Coronary artery (tissue), 2 donors: ENCODE measurements around the gene CIROP.

Experiments
- DNase-seq: peaks from one replicate; pipeline ENCODE4 v3.0.0-alpha.2; 2017; ENCODE audit warnings: low spot score
- H3K27ac ChIP-seq, 2 donors: fragments of 200-600 bp; sonication (generic); one replicate each; pipeline ENCODE4 v1.5.1; 2016 to 2019
- H3K4me3 ChIP-seq: fragments of 200-600 bp; sonication (generic); 2 replicates; pipeline ENCODE4 v1.5.1; 2016; ENCODE audit warnings: mild to moderate bottlenecking, moderate library complexity
- TF ChIP-seq, protein P1 (sequence below): fragments of 200-600 bp; sonication (generic); IDR thresholded peaks from one replicate; pipeline ENCODE4 v1.5.1; 2019; ENCODE audit warnings: antibody characterized with exemption

CIROP gene

DNA sequence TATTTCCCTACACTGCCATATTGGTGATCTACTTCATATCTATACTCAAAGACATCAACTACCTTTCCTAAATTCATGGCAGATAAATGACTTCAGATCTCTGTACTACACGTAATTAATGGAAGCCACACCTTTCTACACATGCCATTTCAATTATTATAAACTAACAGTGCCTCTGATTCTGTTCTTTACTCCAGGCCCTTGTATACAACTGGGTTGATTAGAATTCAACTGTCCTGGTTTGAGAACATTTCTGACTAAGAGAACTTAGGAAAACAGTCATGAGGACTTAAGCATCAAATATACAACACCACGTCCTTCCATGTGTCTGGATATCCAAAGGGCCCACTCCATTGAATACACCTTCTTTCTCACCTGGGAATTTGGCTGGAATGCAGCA lies 11.7 kb downstream of the CIROP start:
- TF ChIP-seq, protein P1, sequence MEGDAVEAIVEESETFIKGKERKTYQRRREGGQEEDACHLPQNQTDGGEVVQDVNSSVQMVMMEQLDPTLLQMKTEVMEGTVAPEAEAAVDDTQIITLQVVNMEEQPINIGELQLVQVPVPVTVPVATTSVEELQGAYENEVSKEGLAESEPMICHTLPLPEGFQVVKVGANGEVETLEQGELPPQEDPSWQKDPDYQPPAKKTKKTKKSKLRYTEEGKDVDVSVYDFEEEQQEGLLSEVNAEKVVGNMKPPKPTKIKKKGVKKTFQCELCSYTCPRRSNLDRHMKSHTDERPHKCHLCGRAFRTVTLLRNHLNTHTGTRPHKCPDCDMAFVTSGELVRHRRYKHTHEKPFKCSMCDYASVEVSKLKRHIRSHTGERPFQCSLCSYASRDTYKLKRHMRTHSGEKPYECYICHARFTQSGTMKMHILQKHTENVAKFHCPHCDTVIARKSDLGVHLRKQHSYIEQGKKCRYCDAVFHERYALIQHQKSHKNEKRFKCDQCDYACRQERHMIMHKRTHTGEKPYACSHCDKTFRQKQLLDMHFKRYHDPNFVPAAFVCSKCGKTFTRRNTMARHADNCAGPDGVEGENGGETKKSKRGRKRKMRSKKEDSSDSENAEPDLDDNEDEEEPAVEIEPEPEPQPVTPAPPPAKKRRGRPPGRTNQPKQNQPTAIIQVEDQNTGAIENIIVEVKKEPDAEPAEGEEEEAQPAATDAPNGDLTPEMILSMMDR = no peak
- no peak for DNase-seq
- Histone ChIP-seq H3K27ac (no peak overlapping the region), H3K4me3 (peak overlapping the region; percentile 88)

GRCh38 chr14:23091294-23092225 lies 13.2 kb downstream of the CIROP start:
- Histone ChIP-seq H3K4me3 (no peak overlapping the region), H3K27ac (no peak overlapping the region)
- no peak for DNase-seq
- TF ChIP-seq, protein P1 = no peak

DNA sequence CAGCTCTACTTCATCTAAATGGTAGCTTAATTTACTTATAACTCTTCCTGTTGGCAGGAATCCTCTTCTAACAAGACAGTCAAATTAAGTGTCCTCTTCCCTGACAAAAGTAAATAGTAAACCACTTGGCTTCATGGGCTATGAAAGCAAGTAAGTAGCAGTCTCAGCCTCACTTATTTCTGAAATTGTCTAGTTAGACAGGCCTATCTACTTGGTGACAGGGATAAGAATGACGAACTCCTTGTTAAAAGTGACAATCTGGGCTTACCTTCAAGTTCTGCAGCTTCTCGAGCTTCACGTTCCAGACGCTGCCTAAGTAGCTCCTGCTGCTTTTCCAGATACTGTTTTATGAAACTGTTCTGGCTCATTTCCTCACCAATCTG lies 14.5 kb downstream of the CIROP start:
- TF ChIP-seq, protein P1 = no peak
- Histone ChIP-seq H3K27ac (no peak overlapping the region), H3K4me3 (no peak overlapping the region)
- DNase-seq = no peak

DNA sequence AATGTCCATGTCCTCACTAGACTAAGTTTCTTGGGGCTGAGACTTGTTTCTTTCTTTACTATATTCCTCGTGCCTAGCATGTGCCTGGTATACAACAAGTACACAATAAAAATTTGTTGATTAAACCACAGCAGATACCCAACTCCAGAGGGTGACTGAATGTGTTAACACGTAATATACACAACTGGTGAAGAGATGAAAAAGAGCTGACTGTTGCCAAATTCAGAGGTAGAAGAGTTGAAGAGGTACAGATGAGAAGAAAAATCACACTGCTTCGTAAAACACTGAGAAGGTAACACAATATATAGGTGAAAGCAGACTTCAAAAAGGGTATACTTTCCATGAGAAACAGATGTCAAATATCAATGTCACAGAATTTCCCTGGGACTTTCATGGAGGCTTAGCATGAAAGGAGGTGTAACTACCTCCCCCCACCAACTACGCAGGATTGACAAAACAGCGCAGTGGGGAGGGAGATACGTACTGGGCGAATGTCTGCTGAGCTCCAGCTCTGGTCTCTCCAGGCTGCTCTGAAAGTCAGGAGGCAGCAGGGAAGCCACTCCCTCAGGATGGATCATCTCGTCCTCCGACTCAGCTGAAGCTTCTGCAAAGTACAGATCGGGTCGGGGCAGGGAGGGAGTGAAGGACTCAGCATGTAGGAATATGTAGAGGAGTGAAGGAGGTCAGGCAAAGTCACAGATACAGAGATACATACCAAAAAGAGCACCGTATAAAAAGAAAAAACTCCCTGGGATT lies 15.1 kb downstream of the CIROP start:
- TF ChIP-seq, protein P1 = no peak
- no peak overlapping the region for H3K27ac ChIP-seq
- H3K4me3 ChIP-seq = no peak overlapping the region
- DNase-seq = no peak

GRCh38 chr14:23086565-23086964 lies 18.2 kb downstream of the CIROP start:
- Histone ChIP-seq H3K4me3 (no peak overlapping the region), H3K27ac (no peak overlapping the region)
- no peak for DNase-seq
- TF ChIP-seq, protein P1 = no peak

DNA sequence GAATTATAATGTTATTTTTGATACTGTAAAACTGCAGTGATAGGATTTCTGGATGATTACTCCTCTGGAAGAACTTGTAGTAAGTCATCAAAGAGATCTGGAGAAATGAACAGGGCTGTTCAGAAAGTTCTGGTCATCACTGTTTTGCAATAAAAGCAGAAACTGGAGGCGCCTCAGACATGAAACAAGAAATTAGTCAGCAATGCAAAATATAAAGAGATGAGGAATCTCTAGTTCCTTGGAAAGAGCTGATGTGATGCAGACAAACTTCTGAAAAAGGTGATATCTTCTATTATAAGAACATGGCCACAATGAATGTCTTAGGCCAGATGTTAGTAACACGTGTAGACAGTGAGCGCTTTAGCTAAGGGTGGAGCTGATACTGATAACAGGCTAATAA lies 19.3 kb downstream of the CIROP start:
- TF ChIP-seq, protein P1 = no peak
- no peak overlapping the region for H3K4me3 ChIP-seq
- no peak overlapping the region for H3K27ac ChIP-seq
- no peak for DNase-seq
